Measurements from ENCODE around the gene HLA-DRA. TPM values are rescaled to one million over a fixed set of nuclear protein-coding genes. Genes with fewer than 3 reads are reported as not detected.

The HLA-DRA gene
- total and polyA plus RNA-seq, 2 donors (not counting 1 experiment from before 2014, with no cell fraction given): 0.17 to 0.99 TPM

- no peaks in the 10 kb centered on the region for H3K79me2 ChIP-seq (ENCODE audit: control insufficient read depth, insufficient read depth, low read length)
Observed at GRCh38 chr6:32457054-32457453, 17.4 kb downstream of the HLA-DRA start.

GRCh38 chr6:32459781-32460424 is 20.2 kb downstream of the HLA-DRA start:
- H3K9ac ChIP-seq (ENCODE audit: insufficient read depth, low read length): peak overlapping the region; percentile 23
- H3K4me2 ChIP-seq (ENCODE audit: extremely low read depth, insufficient read depth, low read length): no peak overlapping the region
- H2AFZ ChIP-seq (ENCODE audit: low read length): peak overlapping the region; percentile 55
- no peaks in the 10 kb centered on the region for H3K79me2 ChIP-seq (ENCODE audit: control insufficient read depth, insufficient read depth, low read length)
- H3K36me3 ChIP-seq (ENCODE audit: control insufficient read depth, insufficient read depth, low read length): no peaks in the 10 kb centered on the region
- TF ChIP-seq EZH2 (IDR thresholded peaks at IDR 0.05; ENCODE audit: low read length, missing control alignments) (no peak), CTCF (conservative IDR thresholded peaks at IDR 0.05 in 1 of 2, IDR thresholded peaks at IDR 0.05 in 1 of 2; ENCODE audit: low read depth in 1 of 2, low read length in 2 of 2) (no peak)
- no peaks in the 10 kb centered on the region for H3K9me3 ChIP-seq (ENCODE audit: control insufficient read depth, insufficient read depth, low read depth, low read length)
- no peak overlapping the region for H3K27ac ChIP-seq (ENCODE audit: insufficient read depth, low read length)
- DNase-seq (ENCODE audit: low read depth in 2 of 2): no peak
- H3K4me3 ChIP-seq (replicated peaks in 1 of 4; ENCODE audit: control extremely low read depth in 1 of 4, insufficient read depth in 1 of 4, low read depth in 3 of 4, low read length in 4 of 4): peak overlapping the region in 2 of 4 experiments; percentile 21 to 34
- no peaks in the 10 kb centered on the region for H4K20me1 ChIP-seq (ENCODE audit: control insufficient read depth, extremely low read depth, insufficient read depth, low read length)
- no peaks in the 10 kb centered on the region for H3K27me3 ChIP-seq (ENCODE audit: control insufficient read depth, insufficient read depth, low read length)
- no peaks in the 10 kb centered on the region for H3K4me1 ChIP-seq (ENCODE audit: control insufficient read depth, extremely low read depth, insufficient read depth, low read length)

More at GRCh38 chr6:32457054-32457453, 17.4 kb downstream of the HLA-DRA start:
- Histone ChIP-seq H3K36me3 (ENCODE audit: control insufficient read depth, insufficient read depth, low read length) (no peaks in the 10 kb centered on the region), H3K9ac (ENCODE audit: insufficient read depth, low read length) (no peak overlapping the region), H3K4me3 (replicated peaks in 1 of 4; ENCODE audit: control extremely low read depth in 1 of 4, insufficient read depth in 1 of 4, low read depth in 3 of 4, low read length in 4 of 4) (no peak overlapping the region), H3K27me3 (ENCODE audit: control insufficient read depth, insufficient read depth, low read length) (no peaks in the 10 kb centered on the region), H2AFZ (ENCODE audit: low read length) (no peak overlapping the region), H3K4me1 (ENCODE audit: control insufficient read depth, extremely low read depth, insufficient read depth, low read length) (no peaks in the 10 kb centered on the region), H3K27ac (ENCODE audit: insufficient read depth, low read length) (no peak overlapping the region), H3K4me2 (ENCODE audit: extremely low read depth, insufficient read depth, low read length) (no peak overlapping the region), H3K9me3 (ENCODE audit: control insufficient read depth, insufficient read depth, low read depth, low read length) (no peaks in the 10 kb centered on the region), H4K20me1 (ENCODE audit: control insufficient read depth, extremely low read depth, insufficient read depth, low read length) (no peaks in the 10 kb centered on the region)
- TF ChIP-seq CTCF (conservative IDR thresholded peaks at IDR 0.05 in 1 of 2, IDR thresholded peaks at IDR 0.05 in 1 of 2; ENCODE audit: low read depth in 1 of 2, low read length in 2 of 2): no peak
- no peak for TF ChIP-seq EZH2 (IDR thresholded peaks at IDR 0.05; ENCODE audit: low read length, missing control alignments)
- no peak for DNase-seq (ENCODE audit: low read depth in 2 of 2)

- Histone ChIP-seq H2AFZ (ENCODE audit: low read length) (no peak overlapping the region), H3K79me2 (ENCODE audit: control insufficient read depth, insufficient read depth, low read length) (no peaks in the 10 kb centered on the region), H4K20me1 (ENCODE audit: control insufficient read depth, extremely low read depth, insufficient read depth, low read length) (no peaks in the 10 kb centered on the region), H3K4me3 (replicated peaks in 1 of 4; ENCODE audit: control extremely low read depth in 1 of 4, insufficient read depth in 1 of 4, low read depth in 3 of 4, low read length in 4 of 4) (no peak overlapping the region), H3K27me3 (ENCODE audit: control insufficient read depth, insufficient read depth, low read length) (no peaks in the 10 kb centered on the region), H3K27ac (ENCODE audit: insufficient read depth, low read length) (no peak overlapping the region), H3K4me1 (ENCODE audit: control insufficient read depth, extremely low read depth, insufficient read depth, low read length) (no peaks in the 10 kb centered on the region), H3K9ac (ENCODE audit: insufficient read depth, low read length) (no peak overlapping the region), H3K9me3 (ENCODE audit: control insufficient read depth, insufficient read depth, low read depth, low read length) (no peaks in the 10 kb centered on the region), H3K36me3 (ENCODE audit: control insufficient read depth, insufficient read depth, low read length) (no peaks in the 10 kb centered on the region), H3K4me2 (ENCODE audit: extremely low read depth, insufficient read depth, low read length) (no peak overlapping the region)
- no peak for TF ChIP-seq EZH2 (IDR thresholded peaks at IDR 0.05; ENCODE audit: low read length, missing control alignments)
- no peak for TF ChIP-seq CTCF (conservative IDR thresholded peaks at IDR 0.05 in 1 of 2, IDR thresholded peaks at IDR 0.05 in 1 of 2; ENCODE audit: low read depth in 1 of 2, low read length in 2 of 2)
- no peak for DNase-seq (ENCODE audit: low read depth in 2 of 2)
Observed at GRCh38 chr6:32460528-32460927, 20.8 kb downstream of the HLA-DRA start.
